ENCODE measurements around the gene DPP6.

The DPP6 gene

GRCh38 chr7:154880513-154880912 lies 828.3 kb downstream of the DPP6 start:
- DNase-seq (ENCODE audit: low spot score): no peak

GRCh38 chr7:154881026-154881425 lies 828.8 kb downstream of the DPP6 start:
- no peak for DNase-seq (ENCODE audit: low spot score)

GRCh38 chr7:154881526-154881925 lies 829.3 kb downstream of the DPP6 start:
- DNase-seq (ENCODE audit: low spot score): no peak

- DNase-seq (ENCODE audit: low spot score): no peak
Measured at GRCh38 chr7:154882931-154883474, 830.8 kb downstream of the DPP6 start.

- no peak for DNase-seq (ENCODE audit: low spot score)
Measured at GRCh38 chr7:154884348-154884920, 832.2 kb downstream of the DPP6 start.

- DNase-seq (ENCODE audit: low spot score): no peak
Measured at GRCh38 chr7:154886591-154886990, 834.4 kb downstream of the DPP6 start.

GRCh38 chr7:154888690-154889089 lies 836.5 kb downstream of the DPP6 start:
- DNase-seq (ENCODE audit: low spot score): no peak

GRCh38 chr7:154892459-154892858 lies 840.3 kb downstream of the DPP6 start:
- no peak for DNase-seq (ENCODE audit: low spot score)

- no peak for DNase-seq (ENCODE audit: low spot score)
Measured at GRCh38 chr7:154896076-154896475, 843.9 kb downstream of the DPP6 start.

GRCh38 chr7:154898973-154899855 lies 847.0 kb downstream of the DPP6 start:
- DNase-seq (ENCODE audit: low spot score): no peak

GRCh38 chr7:154899862-154900261 lies 847.7 kb downstream of the DPP6 start:
- DNase-seq (ENCODE audit: low spot score): no peak

- DNase-seq (ENCODE audit: low spot score): no peak
Measured at GRCh38 chr7:154902600-154903082, 850.4 kb downstream of the DPP6 start.

GRCh38 chr7:154903083-154903731 lies 851.0 kb downstream of the DPP6 start:
- DNase-seq (ENCODE audit: low spot score): no peak

- DNase-seq (ENCODE audit: low spot score): no peak
Measured at GRCh38 chr7:154905146-154905545, 852.9 kb downstream of the DPP6 start.

GRCh38 chr7:154905615-154906014 lies 853.4 kb downstream of the DPP6 start:
- DNase-seq (ENCODE audit: low spot score): no peak

GRCh38 chr7:154906201-154906600 lies 854.0 kb downstream of the DPP6 start:
- DNase-seq (ENCODE audit: low spot score): no peak

- DNase-seq (ENCODE audit: low spot score): no peak
Measured at GRCh38 chr7:154906736-154907355, 854.6 kb downstream of the DPP6 start.

GRCh38 chr7:154907651-154908620 lies 855.7 kb downstream of the DPP6 start:
- no peak for DNase-seq (ENCODE audit: low spot score)

- DNase-seq (ENCODE audit: low spot score): no peak
Measured at GRCh38 chr7:154909241-154910105, 857.3 kb downstream of the DPP6 start.

- no peak for DNase-seq (ENCODE audit: low spot score)
Measured at GRCh38 chr7:154910125-154910524, 857.9 kb downstream of the DPP6 start.

Measured in activated CD4-positive, alpha-beta T cell treated with anti-CD3 and anti-CD28 coated beads, Interleukin-2, Interleukin-4, amounts not matched to agents 100 ng/mL and 50 ng/mL, durations not matched to agents 16 hours and 8 hours (primary cell).